Vagina (tissue), 2 donors: ENCODE data around the gene CNTRL. TPM values are rescaled to one million over a fixed set of nuclear protein-coding genes. Genes with fewer than 3 reads are reported as not detected.

Source experiments
- DNase-seq, 2 donors: peaks; one replicate each; pipeline ENCODE4 v3.0.0-alpha.2; 2017; ENCODE audit errors: extremely low spot score in 2 of 2
- H3K27ac ChIP-seq: fragments of 200-600 bp; sonication (generic); one replicate; pipeline ENCODE4 v1.5.1; 2019
- H3K27me3 ChIP-seq: fragments of 200-600 bp; sonication (generic); one replicate; pipeline ENCODE4 v1.5.1; 2019
- H3K36me3 ChIP-seq, 2 donors: fragments of 200-600 bp; sonication (generic); one replicate each; pipeline ENCODE4 v1.5.1; 2017 to 2019
- H3K4me1 ChIP-seq: fragments of 200-600 bp; sonication (generic); one replicate; pipeline ENCODE4 v1.5.1; 2019
- H3K4me3 ChIP-seq, 2 donors: fragments of 200-600 bp; sonication (generic); 1 replicate in 1 of 2; 2 replicates in 1 of 2; pipeline ENCODE4 v1.5.1; 2016 to 2019
- H3K9me3 ChIP-seq: fragments of 200-600 bp; sonication (generic); one replicate; pipeline ENCODE4 v1.5.1; 2019
- POLR2A ChIP-seq, 2 donors: fragments of 450-650 bp; IDR thresholded peaks; one replicate each; pipeline ENCODE4 v1.6.1; 2017; ENCODE audit warnings: antibody characterized with exemption in 2 of 2, mild to moderate bottlenecking in 2 of 2, moderate library complexity in 2 of 2
- POLR2AphosphoS5 ChIP-seq, 2 donors: sonication (generic); formaldehyde crosslinking; IDR thresholded peaks; one replicate each; pipeline ENCODE4 v1.9.0; 2017; ENCODE audit warnings: antibody characterized with exemption in 2 of 2, mild to moderate bottlenecking in 2 of 2, low read depth in 1 of 2; ENCODE audit not compliant: insufficient read depth in 1 of 2
- intact Hi-C: fragments of 100-400 bp; cut with DNase I; formaldehyde crosslinking; loops from one replicate; pipeline ENCODE4 v1.15.1; 2023
- small RNA-seq: library from RNA; depleted of rRNA; stranded (forward); fragments of <200 nt; gene quantifications from one replicate; pipeline ENCODE3, GENCODE V24; 2016
- total RNA-seq: library from RNA; depleted of rRNA; stranded (reverse); fragments of >200 nt; gene quantifications from one replicate; pipeline ENCODE4 v1.2.3, GENCODE V29; 2016
- TF ChIP-seq, protein P1 (sequence below), 3 experiments: fragments of 450-650 bp in 2 of 3; fragments of 200-600 bp in 1 of 3; sonication (generic) in 1 of 3; IDR thresholded peaks; one replicate each; pipeline ENCODE4 v1.5.1; 2017 to 2019; ENCODE audit warnings: antibody characterized with exemption in 3 of 3, mild to moderate bottlenecking in 2 of 3, moderate library complexity in 2 of 3

Gene CNTRL
- total RNA-seq, 1 donor from 2014 or later, result 13.8 TPM

- H3K36me3 ChIP-seq, result no peaks in the 10 kb centered on the region
- H3K4me3 ChIP-seq, result no peak overlapping the region
- no peaks in the 10 kb centered on the region for H3K4me1 ChIP-seq
- DNase-seq, result no peak
- no peaks in the 10 kb centered on the region for H3K9me3 ChIP-seq
- intact Hi-C loops, result no loop called here
- no peak for TF ChIP-seq POLR2A (IDR thresholded peaks at IDR 0.05)
- TF ChIP-seq POLR2AphosphoS5 (IDR thresholded peaks at IDR 0.05; ENCODE audit: insufficient read depth in 1 of 2, low read depth in 1 of 2), result no peak
- TF ChIP-seq, protein P1, sequence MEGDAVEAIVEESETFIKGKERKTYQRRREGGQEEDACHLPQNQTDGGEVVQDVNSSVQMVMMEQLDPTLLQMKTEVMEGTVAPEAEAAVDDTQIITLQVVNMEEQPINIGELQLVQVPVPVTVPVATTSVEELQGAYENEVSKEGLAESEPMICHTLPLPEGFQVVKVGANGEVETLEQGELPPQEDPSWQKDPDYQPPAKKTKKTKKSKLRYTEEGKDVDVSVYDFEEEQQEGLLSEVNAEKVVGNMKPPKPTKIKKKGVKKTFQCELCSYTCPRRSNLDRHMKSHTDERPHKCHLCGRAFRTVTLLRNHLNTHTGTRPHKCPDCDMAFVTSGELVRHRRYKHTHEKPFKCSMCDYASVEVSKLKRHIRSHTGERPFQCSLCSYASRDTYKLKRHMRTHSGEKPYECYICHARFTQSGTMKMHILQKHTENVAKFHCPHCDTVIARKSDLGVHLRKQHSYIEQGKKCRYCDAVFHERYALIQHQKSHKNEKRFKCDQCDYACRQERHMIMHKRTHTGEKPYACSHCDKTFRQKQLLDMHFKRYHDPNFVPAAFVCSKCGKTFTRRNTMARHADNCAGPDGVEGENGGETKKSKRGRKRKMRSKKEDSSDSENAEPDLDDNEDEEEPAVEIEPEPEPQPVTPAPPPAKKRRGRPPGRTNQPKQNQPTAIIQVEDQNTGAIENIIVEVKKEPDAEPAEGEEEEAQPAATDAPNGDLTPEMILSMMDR (IDR thresholded peaks at IDR 0.05), result no peak
- no peak overlapping the region for H3K27ac ChIP-seq
- H3K27me3 ChIP-seq, result no peaks in the 10 kb centered on the region
Observed at GRCh38 chr9:121226175-121226574, 151.4 kb downstream of the CNTRL start.

Small RNAs within 50 kb of the gene (small RNA-seq; reads per million reads assigned to genes)
- not detected for gene RN7SL181P

Other genes starting within 250 kb of the CNTRL start
- 27.5 TPM for gene PSMD5, start 232.0 kb upstream of the CNTRL start, total RNA-seq
- gene PHF19, start 197.8 kb upstream of the CNTRL start, total RNA-seq, result 44.9 TPM
- 6.9 TPM for gene TRAF1, start 148.2 kb upstream of the CNTRL start, total RNA-seq
- gene C5, start 24.7 kb upstream of the CNTRL start, total RNA-seq, result 2.0 TPM
- gene RAB14, start 126.9 kb downstream of the CNTRL start, total RNA-seq, result 29.0 TPM
- 2,053 TPM for gene GSN, start 193.2 kb downstream of the CNTRL start, total RNA-seq